HG03571 (cell line): Measurements from ENCODE around the gene UCP2.
"Not testable (repeated sequence)": the region's sequence is repeated elsewhere in the genome, so short reads cannot be mapped to it uniquely, and the experiment has no call there.

Experiments
- ATAC-seq: cut with Tn5 transposase; IDR thresholded peaks from one replicate; pipeline ENCODE4 v1.9.1; 2021; ENCODE audit not compliant: unreplicated experiment

The UCP2 gene

DNA sequence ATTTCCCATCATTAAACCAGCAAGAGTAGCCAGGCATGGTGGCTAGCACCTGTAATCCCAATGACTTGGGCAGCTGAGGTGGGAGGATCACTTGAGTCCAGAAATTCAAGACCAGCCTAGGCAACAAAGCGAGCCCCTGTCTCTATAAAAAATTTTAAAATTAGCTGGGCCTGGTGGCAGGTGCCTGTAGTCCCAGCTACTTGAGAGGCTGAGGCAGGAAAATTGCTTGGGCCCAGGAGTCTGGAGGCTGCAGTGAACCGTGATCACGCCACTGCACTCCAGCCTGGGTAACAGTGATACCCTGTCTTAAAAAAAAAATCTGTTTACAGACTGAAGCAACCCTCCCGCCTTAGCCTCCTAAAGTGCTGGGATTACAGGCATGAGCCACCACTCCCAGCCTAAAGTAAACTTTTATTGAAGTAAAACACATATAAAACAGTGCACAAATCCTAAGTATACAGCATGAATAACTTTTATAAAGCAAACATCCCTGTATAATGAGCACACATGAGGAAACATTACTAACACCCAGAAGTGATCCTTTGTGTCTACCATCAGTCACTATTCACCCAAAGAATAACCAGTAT, 13.6 kb upstream of the UCP2 start:
- no peak for ATAC-seq

- ATAC-seq: peak; percentile 41
Observed at GRCh38 chr11:73995731-73996130, 13.1 kb upstream of the UCP2 start.

GRCh38 chr11:73995247-73995646, 12.6 kb upstream of the UCP2 start:
- no peak for ATAC-seq

DNA sequence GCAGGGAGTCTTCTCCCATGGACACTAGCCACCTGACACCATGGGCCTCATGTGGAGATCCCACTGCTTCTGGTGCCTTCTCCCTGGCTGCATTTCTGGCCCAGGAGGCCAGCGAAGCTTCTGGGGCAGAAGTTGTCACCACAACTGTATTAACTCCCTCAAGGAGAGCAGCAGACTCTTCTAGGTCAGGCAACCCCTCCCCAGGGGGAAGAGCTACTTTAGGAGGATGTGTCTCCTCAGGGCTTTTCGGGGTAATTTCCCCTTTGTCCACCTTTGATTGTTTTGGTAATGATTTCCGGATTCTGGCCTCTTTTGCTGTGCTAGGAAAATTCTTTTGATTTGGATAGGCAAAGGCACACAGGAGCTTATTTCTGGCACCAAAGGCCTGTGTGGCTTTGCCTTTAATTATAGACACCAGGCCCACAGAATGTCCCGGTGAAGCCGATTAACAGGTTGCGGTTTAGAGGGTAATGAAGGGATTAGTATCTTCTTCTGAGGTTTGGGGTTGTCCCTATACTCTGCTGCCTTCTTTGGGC, 8.9 kb upstream of the UCP2 start:
- ATAC-seq: no peak

- ATAC-seq: no peak
Observed at GRCh38 chr11:73990730-73991129, 8.1 kb upstream of the UCP2 start.

GRCh38 chr11:73989156-73989555, 6.5 kb upstream of the UCP2 start:
- no peak for ATAC-seq

- no peak for ATAC-seq
Observed at GRCh38 chr11:73988227-73988626, 5.6 kb upstream of the UCP2 start.

GRCh38 chr11:73985661-73986060, 3.0 kb upstream of the UCP2 start:
- not testable (repeated sequence) for ATAC-seq

DNA sequence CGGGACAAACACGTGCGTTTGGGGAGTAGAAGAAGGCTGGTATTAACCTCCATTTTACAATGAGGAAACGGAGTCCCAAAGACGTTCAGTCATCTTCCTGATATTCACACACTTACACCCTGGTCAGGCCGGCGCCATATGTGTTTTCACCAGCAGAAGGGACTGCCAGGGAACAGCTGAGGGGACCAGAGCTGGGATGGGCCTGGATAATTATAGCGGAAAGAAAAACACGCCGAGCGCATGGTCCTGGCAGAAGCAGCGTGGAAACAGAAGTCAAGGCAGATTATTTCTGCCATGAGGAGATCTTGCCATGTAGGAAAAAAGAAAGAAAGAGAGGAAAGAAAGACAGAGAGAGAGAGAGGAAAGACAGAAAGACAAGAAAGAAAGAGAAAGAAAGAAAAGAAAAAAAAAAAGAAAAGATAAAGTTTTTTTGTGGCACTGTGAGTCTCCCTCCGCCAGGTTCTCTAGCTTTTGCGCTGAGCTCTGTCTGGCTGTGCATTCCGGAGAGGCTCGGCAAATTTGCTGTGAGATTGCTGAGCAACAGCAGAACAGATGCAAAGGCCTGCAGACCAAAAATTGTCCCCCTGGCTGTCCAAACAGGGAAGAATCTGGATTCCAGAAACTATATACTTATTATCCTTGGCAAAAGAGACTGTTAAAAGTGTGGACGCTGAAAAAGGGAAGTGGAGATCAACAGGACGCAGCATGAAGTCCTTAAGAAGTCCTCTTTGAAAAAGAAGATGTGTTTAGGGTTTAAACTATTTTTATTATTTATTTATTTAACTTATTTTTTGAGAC, 1.3 kb upstream of the UCP2 start:
- no peak for ATAC-seq

DNA sequence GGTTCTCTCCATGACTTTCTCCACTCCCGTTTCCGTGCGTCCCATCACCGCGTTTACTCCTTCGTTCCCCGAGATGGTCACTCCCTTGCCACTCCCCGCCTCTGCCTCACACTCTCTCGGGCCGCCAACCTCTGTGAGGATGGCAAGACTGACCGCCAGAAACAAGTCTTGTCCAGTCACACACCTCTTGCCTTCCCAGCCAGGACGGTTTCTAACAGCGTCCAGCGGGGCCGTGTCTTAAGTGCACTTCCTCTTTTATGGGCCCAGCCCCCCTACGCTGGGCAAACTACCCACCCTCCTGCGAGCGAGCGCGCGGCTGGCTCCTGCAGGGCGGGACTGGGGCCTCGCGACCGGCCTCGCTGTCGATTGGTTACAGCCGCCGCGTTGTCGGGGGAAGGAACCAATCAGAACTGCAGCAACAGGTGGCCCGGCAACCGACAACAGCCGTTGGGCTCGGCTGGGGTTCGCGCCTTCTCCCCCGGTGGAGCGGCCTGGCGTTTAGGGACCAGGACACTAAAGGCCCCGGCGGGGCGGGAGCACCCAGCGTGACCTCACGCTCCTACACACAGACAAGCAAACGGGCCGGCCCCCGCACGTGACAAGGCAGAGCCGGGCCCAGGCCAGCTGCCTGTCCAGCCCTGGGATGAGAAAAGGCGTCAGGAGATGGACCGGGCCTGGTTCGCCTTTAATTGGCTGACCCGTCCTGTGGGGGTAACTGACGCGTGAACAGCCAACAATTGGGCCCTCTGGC, 522 bp upstream of the UCP2 start:
- peak; percentile 74 for ATAC-seq

DNA sequence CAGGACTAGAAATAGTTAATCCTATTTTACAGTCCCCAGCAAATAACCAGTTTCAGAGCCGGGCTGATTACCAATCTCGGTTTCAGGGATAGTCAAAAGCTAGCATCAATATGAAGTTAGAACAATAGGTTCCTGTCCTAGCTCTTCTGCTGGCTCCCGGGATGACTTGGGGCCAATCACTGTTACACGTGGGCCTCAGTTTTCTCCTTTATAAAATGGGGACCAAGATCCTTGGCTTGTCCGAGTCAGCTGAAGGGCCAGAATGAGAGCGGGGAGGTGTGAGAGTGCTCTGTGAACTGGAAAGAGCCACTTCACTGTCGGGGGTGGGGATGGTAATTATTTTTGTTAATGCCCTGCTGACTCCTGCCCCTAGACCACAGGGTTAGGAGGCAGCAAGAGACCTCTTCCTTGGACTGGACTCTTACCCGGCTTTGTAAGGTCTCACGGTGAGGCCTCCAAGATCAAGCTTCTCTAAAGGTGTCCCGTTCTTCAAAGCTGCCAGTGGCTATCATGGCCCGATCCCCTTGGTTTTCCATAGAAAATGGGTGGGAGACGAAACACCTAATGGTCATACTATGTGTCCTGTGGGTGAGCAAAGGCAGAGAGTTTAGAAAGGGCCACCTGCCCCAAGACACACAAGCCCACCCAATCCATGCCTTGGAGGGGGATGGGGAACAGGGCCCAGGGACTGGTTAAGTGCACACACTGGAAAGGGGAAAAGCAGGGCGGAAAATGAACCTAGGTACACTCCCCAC, 1.4 kb downstream of the UCP2 start:
- ATAC-seq: no peak

DNA sequence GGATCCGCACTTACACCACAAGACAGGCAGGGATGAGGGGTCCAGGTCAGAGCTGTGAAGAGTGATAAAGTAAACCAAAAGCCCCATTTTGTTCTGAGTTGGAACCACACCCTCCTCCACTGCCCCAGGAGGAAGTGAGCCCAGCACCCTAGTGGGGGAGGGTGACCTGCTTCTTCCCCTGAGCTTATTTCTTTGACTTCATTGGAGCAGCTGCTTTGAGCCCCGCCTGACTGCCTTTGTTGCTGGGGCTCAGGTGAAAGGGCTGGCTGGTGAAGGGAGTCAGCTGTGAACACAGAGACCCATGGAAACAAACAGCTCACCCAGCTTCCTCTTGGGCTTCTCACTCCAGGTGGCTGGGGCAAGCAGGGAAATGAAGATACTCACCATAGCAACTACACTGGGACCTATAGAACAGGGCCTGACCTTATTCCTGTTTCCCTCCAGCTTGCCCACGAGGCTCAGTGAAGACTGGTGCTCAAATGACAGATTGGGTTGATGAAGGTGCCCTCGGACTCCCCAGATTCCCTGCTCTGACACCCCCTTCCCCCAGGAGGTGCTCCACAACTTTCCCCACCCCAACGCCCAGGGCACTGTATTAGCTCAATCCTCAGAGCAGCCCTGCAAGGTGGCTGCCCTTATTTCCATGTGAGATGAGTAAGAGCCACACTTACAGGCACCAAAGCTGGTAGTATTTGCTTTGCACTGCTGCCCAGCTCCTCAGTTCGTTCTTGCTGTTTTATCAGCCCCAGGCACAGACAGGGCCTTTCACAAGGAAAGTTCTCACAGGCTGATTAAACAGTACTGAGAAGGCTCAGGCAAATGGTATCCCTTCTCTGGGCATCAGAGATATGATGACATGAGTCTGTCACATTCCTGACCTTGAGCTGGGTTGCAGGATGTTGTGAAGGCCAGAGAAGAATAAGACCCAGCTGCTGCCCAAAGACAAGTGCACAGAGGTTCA, 2.4 kb downstream of the UCP2 start:
- peak; percentile 39 for ATAC-seq

DNA sequence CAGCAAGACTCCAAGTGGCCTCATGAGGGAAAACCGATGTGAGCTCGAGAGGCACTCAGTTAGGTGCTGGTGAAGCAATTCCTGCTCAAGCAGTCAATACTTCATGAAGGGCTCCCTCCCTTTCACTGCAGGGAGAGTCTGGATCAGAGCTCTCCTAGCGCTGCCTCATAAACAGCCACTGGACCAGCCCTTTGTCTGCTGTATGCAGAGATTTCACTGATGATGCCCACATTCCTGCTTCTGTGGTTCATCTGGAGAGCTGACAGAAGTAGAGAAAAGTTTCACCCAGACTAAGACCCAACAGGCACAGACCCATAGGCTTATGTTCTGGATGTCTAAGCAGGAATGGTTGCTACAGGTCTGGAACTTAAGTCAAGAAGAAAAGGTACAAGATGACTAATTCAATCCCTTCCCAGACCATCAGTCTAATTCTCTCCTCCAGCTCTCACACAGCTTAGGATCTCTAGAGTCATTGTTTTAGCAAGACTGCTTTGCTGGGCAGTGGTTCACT, 4.0 kb downstream of the UCP2 start:
- ATAC-seq: no peak

GRCh38 chr11:73977856-73978519, 4.7 kb downstream of the UCP2 start:
- no peak for ATAC-seq

DNA sequence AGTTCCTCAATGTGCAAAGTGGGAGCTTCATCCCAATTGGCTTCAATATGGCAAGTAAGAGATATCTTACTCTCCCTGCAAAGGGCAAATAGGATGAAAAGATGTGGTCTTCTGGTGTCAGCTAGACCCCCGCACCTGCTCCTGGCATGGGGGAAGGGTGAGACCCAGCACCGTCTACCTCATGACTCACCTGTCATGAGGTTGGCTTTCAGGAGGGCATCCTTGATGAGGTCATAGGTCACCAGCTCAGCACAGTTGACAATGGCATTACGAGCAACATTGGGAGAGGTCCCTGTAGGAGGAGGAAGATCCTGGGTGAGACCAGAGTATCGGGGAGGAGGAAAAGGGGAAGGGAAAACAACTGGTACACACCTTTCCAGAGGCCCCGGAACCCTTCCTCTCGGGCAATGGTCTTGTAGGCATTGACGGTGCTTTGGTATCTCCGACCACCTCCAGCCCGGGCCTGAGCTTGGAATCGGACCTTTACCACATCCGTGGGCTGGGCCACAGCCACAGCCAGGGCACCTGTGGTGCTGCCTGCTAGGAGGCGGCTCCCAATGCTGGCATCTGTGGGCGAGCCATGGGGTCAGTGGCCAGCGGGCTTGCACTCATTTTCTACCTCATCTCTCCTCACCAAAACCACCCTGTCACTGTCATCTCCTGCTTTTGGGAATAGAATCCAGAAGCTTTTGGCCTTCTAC, 6.0 kb downstream of the UCP2 start:
- no peak for ATAC-seq

DNA sequence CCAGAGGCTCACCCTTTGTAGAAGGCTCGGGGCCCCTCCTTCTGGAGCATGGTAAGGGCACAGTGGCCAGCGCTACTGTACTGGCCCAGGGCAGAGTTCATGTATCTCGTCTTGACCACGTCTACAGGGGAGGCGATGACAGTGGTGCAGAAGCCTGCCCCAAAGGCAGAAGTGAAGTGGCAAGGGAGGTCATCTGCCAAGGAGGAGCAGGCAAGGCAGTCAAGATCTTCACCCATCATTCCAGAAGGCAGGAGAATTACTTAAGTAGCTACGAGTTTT, 7.2 kb downstream of the UCP2 start:
- no peak for ATAC-seq

DNA sequence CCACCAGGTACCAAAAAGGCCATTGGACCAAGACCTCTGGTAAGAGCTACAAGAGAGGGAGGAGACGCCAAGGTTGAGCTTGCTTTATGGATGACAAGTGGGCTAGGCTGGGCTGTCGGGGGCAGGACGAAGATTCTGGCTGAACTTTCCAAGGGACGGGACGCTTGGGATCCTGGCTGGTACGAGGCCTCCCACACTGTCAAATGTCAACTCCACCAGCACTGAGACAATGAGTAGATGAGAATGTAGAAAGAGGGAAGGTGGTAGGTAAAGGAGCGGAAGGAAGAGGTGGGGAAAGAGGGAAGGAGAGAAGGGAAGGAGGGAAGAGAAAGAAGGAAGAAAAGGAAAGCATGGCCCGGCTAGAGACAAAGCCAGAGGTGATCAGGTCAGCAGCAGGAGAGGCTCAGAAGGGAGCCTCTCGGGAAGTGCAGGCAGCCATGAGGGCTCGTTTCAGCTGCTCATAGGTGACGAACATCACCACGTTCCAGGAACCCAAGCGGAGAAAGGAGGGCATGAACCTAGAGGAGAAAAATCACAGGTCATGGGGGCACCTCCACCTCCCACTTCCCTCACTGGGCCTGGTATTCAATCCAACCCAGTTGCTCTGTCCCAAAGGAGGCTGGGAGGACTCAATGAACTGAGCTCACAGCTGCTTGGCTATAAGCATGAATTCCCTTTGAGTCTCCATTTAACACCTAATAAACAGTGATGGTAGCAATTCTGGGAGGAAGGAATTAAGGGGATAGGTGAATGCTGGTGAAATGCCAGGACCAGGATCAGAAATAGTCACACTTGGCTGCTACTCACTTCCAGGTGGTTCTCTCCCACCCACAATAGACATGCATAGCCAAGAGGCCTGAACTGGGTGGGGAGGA, 7.8 kb downstream of the UCP2 start:
- ATAC-seq: no peak
